Glutamatergic neuron (in vitro differentiated cells): Measurements from ENCODE around the gene SOX13. TPM values are rescaled to one million over a fixed set of nuclear protein-coding genes. Genes with fewer than 3 reads are reported as not detected.

ENCODE experiments used
- DNase-seq: peaks from one replicate; pipeline ENCODE4 v3.0.0; 2022
- H3K27ac Mint-ChIP-seq: one replicate; pipeline ENCODE4 v1.8.0; 2020; ENCODE audit warnings: mild to moderate bottlenecking, mixed read lengths, inconsistent platforms; ENCODE audit not compliant: unreplicated experiment
- H3K27me3 Mint-ChIP-seq: one replicate; pipeline ENCODE4 v1.8.0; 2020; ENCODE audit warnings: mild to moderate bottlenecking, moderate library complexity, mixed read lengths, inconsistent platforms; ENCODE audit not compliant: unreplicated experiment
- H3K36me3 Mint-ChIP-seq: one replicate; pipeline ENCODE4 v1.8.0; 2020; ENCODE audit warnings: mild to moderate bottlenecking, mixed read lengths, inconsistent platforms; ENCODE audit not compliant: unreplicated experiment
- H3K4me1 Mint-ChIP-seq: one replicate; pipeline ENCODE4 v1.8.0; 2020; ENCODE audit warnings: mild to moderate bottlenecking, low read depth, mixed read lengths, inconsistent platforms; ENCODE audit not compliant: unreplicated experiment
- H3K4me3 Mint-ChIP-seq: one replicate; pipeline ENCODE4 v1.8.0; 2020; ENCODE audit warnings: mild to moderate bottlenecking, mixed read lengths, inconsistent platforms; ENCODE audit not compliant: unreplicated experiment
- H3K9me3 Mint-ChIP-seq: one replicate; pipeline ENCODE4 v1.8.0; 2020; ENCODE audit warnings: mild to moderate bottlenecking, moderate library complexity, mixed read lengths, inconsistent platforms; ENCODE audit not compliant: unreplicated experiment
- total RNA-seq: library from RNA; stranded (reverse); fragmentation: NEBNext Ultra II Directional; extraction: Animal tissue kit (Norgen Biotek cat#: 25700); gene quantifications from one replicate; pipeline ENCODE4 v1.2.1, GENCODE V29; 2021; ENCODE audit not compliant: unreplicated experiment
- TF ChIP-seq, protein P1 (sequence below): fragments of 200-600 bp; sonication (generic); IDR thresholded peaks from one replicate; pipeline ENCODE4 v1.5.0; 2021; ENCODE audit not compliant: partially characterized antibody, unreplicated experiment

The SOX13 gene
- total RNA-seq, 1 donor from 2014 or later, result 2.2 TPM

DNA sequence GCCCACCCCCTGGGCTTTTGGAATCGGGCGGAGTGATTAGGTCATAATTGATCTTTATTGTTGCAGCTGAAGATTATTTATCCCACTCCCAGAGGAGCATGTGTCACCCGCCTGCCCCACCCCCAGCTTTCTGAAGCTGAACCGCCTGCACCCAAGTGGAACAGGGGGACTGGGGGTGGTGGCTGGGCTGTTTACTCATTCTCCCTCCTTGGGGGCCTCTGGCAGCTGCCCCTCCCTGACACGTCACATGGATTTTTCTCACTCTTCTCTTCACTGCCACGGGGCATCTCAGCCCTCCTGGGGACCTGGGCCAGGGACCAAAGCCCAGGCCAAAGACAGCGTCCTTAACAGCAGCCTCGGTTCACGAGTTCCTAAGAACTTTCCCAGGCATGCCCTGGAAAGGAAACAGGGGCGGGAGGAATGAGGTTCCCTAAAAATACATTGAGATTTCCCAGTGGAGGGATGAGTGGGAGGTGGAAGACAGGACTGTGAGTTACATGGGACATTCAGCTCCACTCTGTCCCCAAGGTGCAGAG is 31.6 kb upstream of the SOX13 start:
- TF ChIP-seq, protein P1, sequence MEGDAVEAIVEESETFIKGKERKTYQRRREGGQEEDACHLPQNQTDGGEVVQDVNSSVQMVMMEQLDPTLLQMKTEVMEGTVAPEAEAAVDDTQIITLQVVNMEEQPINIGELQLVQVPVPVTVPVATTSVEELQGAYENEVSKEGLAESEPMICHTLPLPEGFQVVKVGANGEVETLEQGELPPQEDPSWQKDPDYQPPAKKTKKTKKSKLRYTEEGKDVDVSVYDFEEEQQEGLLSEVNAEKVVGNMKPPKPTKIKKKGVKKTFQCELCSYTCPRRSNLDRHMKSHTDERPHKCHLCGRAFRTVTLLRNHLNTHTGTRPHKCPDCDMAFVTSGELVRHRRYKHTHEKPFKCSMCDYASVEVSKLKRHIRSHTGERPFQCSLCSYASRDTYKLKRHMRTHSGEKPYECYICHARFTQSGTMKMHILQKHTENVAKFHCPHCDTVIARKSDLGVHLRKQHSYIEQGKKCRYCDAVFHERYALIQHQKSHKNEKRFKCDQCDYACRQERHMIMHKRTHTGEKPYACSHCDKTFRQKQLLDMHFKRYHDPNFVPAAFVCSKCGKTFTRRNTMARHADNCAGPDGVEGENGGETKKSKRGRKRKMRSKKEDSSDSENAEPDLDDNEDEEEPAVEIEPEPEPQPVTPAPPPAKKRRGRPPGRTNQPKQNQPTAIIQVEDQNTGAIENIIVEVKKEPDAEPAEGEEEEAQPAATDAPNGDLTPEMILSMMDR, result no peak
- H3K36me3 Mint-ChIP-seq, result no peaks in the 10 kb centered on the region
- peaks cover 1% of the 10 kb centered on the region for H3K9me3 Mint-ChIP-seq
- H3K4me3 Mint-ChIP-seq, result no peak overlapping the region
- no peaks in the 10 kb centered on the region for H3K4me1 Mint-ChIP-seq
- H3K27me3 Mint-ChIP-seq, result peaks cover 9% of the 10 kb centered on the region
- H3K27ac Mint-ChIP-seq, result no peak overlapping the region
- DNase-seq, result no peak

DNA sequence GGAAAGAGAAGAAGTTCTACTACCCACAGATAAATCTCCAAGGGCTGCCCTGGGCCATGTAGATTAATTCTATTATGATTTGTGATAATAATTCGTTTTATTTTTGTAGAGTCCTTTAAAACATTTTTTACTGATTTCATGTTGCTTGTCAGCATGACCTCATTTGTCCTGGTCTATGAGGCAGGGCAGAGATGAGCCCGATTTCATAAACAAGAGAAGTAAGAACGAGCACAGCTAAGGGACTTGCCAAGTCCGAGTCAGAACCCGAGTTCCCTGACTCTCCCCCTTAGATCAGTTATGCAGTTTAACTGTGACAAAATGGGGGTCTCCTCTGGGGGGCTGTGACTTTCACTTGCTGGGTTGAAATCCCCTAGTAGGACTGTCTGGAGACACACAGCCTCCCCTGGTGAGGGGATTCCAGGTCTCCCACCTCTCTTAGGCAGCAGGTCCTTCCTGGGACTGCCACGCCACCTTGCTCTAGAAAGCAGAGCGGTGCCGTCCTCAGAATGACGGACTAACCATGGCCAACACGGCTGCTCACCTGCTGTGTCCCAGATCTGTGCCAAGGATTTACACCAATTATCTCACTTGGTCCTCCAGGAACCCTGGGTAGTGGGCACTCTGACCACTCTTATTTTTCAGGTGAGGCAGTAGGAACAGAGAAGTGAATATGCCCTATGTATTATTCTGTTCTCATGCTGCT is 31.0 kb upstream of the SOX13 start:
- Mint-ChIP-seq H3K4me3 (no peak overlapping the region), H3K9me3 (peaks cover 1% of the 10 kb centered on the region), H3K4me1 (no peaks in the 10 kb centered on the region), H3K27ac (no peak overlapping the region), H3K36me3 (no peaks in the 10 kb centered on the region), H3K27me3 (peaks cover 9% of the 10 kb centered on the region)
- DNase-seq, result no peak
- TF ChIP-seq, protein P1, result no peak

DNA sequence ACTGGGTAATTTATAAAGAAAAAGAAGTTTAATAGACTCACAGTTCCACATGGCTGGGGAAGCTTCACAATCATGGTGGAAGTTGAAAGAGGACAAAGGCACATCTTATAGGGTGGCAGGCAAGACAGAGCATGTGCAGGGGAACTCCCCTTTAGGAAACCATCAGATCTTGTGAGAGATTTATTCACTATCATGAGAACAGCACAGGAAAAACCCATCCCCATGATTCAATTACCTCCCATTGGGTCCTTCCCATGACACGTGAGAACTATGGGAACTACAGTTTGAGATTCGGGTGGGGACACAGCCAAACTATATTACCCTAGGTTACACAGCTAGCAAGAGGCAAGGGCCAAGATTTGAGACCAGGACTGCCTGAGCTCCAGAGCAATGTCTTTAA is 30.4 kb upstream of the SOX13 start:
- TF ChIP-seq, protein P1, result no peak
- H3K4me1 Mint-ChIP-seq, result no peaks in the 10 kb centered on the region
- no peak overlapping the region for H3K4me3 Mint-ChIP-seq
- no peak overlapping the region for H3K27ac Mint-ChIP-seq
- H3K36me3 Mint-ChIP-seq, result no peaks in the 10 kb centered on the region
- DNase-seq, result no peak
- peaks cover 9% of the 10 kb centered on the region for H3K27me3 Mint-ChIP-seq
- peaks cover 1% of the 10 kb centered on the region for H3K9me3 Mint-ChIP-seq

DNA sequence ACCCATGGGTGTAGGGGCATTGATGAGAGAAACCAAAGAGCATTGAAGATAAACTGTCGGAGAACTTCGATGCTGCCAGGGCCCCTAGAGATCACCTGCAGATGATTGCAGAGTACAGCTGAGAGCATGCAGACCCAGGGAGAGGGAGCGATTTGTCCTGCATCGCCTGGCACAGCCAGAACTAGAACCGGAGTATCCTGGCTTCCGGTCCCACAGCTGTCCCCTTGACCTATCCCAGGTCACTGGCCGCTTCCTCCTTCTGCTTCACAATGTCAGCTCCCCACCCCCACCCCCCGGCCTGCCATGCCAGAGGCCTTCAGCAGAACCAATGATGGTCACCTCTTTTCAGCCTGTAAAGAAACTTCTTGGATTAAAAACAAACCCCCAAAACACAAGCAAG is 29.2 kb upstream of the SOX13 start:
- Mint-ChIP-seq H3K4me1 (no peaks in the 10 kb centered on the region), H3K9me3 (no peaks in the 10 kb centered on the region), H3K27ac (no peak overlapping the region), H3K4me3 (no peak overlapping the region), H3K36me3 (no peaks in the 10 kb centered on the region), H3K27me3 (peaks cover 9% of the 10 kb centered on the region)
- TF ChIP-seq, protein P1, result no peak
- no peak for DNase-seq

DNA sequence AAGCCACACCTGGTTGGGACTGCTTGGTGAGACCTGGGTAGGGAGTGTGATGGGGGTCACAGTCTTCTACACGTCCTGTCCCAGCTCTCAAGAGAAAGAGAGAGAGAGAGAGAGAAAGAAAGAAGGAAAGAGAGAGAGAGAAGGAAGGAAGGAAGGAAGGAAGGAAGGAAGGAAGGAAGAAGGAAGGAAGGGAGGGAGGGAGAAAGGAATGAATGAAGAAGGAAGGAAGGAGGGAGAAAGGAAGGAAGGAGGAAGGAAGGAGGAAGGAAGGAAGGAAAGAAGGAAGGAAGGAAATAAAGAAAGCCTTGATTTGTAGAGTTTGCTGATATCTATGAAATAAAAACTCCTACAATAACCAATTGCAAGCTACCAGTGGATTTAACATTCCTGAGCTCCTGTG is 28.5 kb upstream of the SOX13 start:
- DNase-seq, result no peak
- TF ChIP-seq, protein P1, result no peak
- Mint-ChIP-seq H3K9me3 (no peaks in the 10 kb centered on the region), H3K4me3 (no peak overlapping the region), H3K27me3 (peaks cover 9% of the 10 kb centered on the region), H3K36me3 (no peaks in the 10 kb centered on the region), H3K27ac (no peak overlapping the region), H3K4me1 (no peaks in the 10 kb centered on the region)
